Activated CD4-positive, alpha-beta T cell treated with anti-CD3 and anti-CD28 coated beads for 24 hours (primary cell): ENCODE results near the gene VPS26B.
"Not testable (repeated sequence)": the region's sequence is repeated elsewhere in the genome, so short reads cannot be mapped to it uniquely, and the experiment has no call there.

Source experiments
- DNase-seq, 2 donors: peaks; one replicate each; pipeline ENCODE4 v3.0.0-alpha.2; 2020; ENCODE audit warnings: low read depth in 2 of 2

Gene VPS26B

GRCh38 chr11:134258577-134258976 is 34.1 kb downstream of the VPS26B start:
- DNase-seq, result no peak

DNA sequence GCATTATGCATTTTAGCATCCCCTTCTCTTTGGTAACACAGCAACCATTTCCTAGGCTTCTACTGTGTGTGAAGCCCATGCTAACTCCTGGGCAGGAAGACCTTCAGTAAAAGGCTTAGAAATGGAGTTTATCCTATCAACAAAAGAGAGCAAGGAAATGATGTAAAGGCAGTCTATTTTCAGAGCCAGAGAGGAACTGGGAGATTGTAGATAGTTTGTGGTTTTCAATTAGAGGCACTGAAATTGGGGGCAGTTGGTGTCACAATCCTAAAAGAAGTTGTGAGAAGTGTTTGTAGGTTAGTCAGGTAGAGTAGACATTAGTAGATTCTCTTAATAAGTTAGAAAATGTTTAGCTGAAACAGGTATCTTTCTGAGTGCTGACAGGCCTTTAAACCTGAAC is 36.0 kb downstream of the VPS26B start:
- no peak for DNase-seq

DNA sequence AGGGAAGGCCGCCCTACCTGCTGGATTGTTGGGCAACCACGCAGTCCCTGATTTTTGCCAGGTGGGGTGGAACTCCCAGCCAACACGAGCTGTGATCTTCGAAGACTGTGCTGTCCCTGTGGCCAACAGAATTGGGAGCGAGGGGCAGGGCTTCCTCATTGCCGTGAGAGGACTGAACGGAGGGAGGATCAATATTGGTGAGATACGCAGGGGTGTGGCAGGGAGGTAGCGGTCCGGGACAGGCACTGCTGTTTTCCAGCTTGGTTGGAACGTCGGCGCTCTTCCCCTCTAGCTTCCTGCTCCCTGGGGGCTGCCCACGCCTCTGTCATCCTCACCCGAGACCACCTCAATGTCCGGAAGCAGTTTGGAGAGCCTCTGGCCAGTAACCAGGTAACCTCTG is 36.5 kb downstream of the VPS26B start:
- DNase-seq, result no peak

DNA sequence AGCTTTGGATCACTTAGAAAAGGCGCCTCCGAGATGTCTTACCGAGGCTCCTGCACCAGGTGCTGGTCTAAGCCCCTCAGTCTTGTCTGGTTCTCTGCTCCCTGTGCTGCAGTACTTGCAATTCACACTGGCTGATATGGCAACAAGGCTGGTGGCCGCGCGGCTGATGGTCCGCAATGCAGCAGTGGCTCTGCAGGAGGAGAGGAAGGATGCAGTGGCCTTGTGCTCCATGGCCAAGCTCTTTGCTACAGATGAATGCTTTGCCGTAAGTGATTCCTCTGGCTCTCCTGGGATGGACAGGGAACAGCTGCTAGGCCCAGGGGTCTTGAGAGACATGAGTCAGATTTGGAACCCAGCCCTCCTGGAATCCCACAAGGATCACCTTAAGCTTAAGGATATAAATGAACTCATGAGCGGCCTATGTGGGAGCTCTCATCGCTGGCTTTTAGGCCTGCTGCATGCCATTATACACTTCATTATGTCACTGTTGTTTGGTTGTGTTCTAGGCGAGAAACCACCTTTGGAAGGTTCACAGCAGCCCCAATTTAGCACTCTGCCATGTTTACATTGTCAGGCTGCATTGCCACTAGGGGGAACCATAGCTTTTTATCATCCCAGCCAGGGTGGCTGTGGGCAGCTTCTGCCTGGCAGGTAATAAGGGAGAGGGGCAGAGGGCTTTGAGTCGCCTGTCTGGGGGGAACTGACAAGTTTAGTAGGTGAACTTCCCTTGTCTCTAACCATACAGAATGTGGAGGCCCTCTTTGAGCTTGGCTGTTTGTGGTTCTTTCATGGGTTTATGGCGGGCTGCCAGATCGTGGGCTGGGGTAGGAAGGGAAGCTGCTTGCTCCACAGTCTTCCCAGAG is 37.4 kb downstream of the VPS26B start:
- no peak for DNase-seq

- DNase-seq, result no peak
Measured at GRCh38 chr11:134264966-134265764, 40.7 kb downstream of the VPS26B start.

GRCh38 chr11:134266440-134266839 is 42.0 kb downstream of the VPS26B start:
- DNase-seq, result no peak

DNA sequence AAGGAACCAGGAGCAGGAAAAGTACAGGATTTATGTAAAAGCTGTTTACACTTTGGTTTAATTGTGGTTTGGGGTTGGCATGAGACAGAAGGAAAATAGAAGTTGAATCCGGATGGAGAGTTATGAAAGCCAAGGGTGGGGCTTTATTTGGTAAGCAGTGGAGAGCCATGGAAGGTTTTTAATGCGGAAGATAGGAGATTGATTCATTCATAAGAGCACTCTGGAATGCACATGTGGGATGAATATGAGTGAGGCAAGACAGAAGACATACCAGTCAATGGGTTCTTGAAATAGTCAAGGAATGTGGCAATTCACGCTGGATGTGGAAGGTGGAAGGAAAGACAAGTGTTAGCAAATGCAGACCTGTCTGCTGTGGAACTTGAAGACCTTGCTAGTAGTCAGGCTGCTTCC is 42.4 kb downstream of the VPS26B start:
- DNase-seq, result no peak

DNA sequence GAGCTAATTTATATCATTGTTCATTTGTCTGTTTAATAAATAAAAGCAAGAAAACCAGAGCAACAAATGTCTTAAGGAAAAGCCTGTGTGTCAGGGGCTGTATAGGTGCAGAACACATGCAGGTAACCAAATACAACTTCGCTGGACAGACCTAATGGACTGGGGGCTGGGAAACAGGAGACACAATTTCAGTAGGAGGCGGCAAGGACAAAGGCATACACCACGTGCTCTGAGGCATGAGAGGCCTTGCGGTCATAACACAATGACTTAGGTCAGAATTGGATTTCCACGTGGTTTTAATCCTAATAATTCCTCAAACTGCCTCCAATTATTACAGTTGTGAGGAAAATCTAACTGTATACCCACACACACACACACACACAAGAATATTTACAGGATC is 43.0 kb downstream of the VPS26B start:
- no peak for DNase-seq

DNA sequence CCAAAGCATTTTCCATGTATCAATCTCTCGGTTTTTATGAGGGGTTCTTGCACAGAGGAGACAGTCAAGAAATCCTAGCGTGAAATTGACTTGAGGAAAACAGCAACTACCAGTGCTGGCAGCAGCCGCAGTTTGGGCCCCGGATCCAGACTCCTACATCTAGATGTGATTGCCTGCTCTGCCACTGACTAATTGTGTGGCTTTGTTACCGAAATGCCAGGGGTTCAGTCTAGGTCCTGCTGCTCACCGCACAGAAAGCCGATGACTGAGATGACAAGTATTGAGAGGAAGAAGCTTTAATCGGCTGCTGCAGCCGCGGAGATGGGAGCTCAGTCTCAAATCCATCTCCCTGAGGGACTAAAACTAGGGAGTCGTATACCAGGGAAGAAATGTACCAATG is 43.5 kb downstream of the VPS26B start:
- no peak for DNase-seq

- no peak for DNase-seq
Measured at GRCh38 chr11:134270250-134270714, 45.8 kb downstream of the VPS26B start.

- DNase-seq, result no peak
Measured at GRCh38 chr11:134271978-134272377, 47.5 kb downstream of the VPS26B start.

- DNase-seq, result no peak
Measured at GRCh38 chr11:134272381-134273316, 48.2 kb downstream of the VPS26B start.

DNA sequence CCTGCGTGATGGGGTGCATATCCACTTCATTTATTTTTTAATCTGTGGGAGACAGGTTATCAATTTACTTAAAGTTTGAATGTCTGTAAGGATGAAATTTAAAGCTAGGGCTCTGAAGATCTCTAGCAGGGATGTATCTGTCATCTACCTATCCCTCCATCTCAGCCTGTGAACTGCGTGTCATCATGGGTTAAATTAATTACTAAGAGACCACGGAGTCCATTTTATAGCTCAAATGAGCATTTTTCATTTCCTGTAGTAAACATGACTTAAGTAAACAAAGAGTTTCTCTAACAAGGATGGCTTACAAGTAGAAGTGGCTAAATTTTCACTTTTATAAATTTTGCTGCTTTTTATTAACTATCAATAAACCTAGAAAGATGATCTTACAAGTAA is 48.8 kb downstream of the VPS26B start:
- DNase-seq, result no peak

GRCh38 chr11:134275188-134275533 is 50.7 kb downstream of the VPS26B start:
- DNase-seq, result no peak

GRCh38 chr11:134275534-134276395 is 51.3 kb downstream of the VPS26B start, which contains the start of gene GLB1L3:
GLB1L3 (plus strand) TSS chr11:134276379; CDS start chr11:134276741, 362 bp downstream.
- peak; percentile 66 for DNase-seq

DNA sequence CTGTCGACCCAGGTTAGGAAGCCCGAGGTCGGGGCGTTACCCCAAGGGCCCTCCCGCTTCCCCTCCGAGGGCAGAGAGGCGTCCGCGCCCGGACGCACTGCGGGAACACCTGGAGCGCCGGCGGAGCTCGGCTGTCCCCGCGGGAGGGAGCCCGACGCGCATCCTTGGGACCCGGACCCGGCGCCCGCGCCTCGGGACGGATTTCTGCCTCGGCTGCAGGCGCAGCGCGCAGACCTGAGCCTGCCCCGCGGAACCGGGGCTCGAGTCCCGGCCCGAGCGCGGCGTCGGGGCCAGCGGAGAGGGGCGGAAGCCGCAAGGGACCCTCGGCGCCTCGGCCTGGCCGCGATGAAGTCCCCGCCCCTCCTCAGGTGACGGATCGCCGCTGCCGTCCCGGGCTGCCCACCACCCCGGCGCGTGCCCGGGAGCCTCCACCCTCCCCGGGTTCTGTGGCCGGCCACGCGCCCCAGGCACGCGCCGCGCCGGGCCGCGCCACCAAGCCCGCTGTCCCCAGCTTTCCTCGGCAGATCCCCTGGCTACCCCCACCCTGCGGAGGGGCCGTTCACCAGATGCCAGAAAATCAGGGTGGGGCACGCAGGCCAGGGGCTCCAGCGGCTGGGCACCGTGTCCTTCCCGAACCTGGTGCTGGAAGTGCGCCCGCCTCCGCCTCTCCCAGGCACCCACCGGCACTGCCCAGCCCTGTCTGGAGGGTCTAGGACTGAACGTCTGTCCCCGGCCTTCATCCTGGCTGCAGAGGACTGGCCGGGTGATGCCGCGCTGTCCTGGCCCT is 52.1 kb downstream of the VPS26B start:
- DNase-seq, result no peak

GRCh38 chr11:134277183-134278001 is 52.9 kb downstream of the VPS26B start:
- DNase-seq, result no peak

DNA sequence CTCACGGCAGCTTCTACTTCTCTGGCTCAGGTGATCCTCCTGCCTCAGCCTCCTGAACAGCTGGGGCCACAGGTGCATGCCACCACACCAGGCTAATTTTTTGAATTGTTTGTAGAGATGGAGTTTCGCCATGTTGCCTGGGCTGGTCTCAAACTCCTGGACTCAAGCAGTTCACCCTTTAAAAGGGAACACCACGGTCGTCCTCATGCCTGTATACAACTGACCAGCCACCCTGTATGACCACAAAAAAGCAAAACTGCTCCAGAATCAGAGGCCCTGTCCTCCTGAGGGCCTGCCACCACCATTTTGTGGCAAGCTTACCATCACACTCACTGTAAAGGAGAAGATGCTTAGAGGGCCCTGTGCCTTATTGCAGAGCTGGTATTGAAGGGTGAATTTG is 53.9 kb downstream of the VPS26B start:
- no peak for DNase-seq

GRCh38 chr11:134281635-134282034 is 57.2 kb downstream of the VPS26B start:
- not testable (repeated sequence) for DNase-seq
